Vagina (tissue), 2 donors: Measurements from ENCODE around the gene LAMC3.

Source experiments
- POLR2A ChIP-seq, 2 donors: fragments of 450-650 bp; IDR thresholded peaks; one replicate each; pipeline ENCODE4 v1.6.1; 2017; ENCODE audit warnings: antibody characterized with exemption in 2 of 2, mild to moderate bottlenecking in 2 of 2, moderate library complexity in 2 of 2
- TF ChIP-seq, protein P1 (sequence below), 3 experiments: fragments of 450-650 bp in 2 of 3; fragments of 200-600 bp in 1 of 3; sonication (generic) in 1 of 3; IDR thresholded peaks; one replicate each; pipeline ENCODE4 v1.5.1; 2017 to 2019; ENCODE audit warnings: antibody characterized with exemption in 3 of 3, mild to moderate bottlenecking in 2 of 3, moderate library complexity in 2 of 3

DNA sequence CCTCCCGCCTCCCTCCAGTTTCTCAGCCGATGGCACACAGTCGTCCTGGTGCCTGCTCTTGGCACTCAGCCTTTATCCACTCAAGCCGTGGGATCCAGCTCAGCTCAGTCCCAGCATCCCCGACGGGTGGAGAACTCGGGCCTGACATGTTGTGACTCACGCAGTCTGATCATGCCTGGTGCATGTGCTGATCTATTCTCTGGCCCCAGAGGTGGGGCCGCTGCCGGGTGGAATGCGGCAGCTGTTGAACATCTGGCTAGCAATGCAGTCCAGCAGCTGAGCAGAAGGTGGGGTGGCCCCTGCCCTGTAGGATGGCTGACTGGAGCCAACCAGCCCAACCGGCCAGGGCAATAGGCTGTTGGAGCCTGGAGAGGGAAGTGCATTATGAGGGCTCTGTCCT, 85.6 kb downstream of the LAMC3 start:
- TF ChIP-seq, protein P1, sequence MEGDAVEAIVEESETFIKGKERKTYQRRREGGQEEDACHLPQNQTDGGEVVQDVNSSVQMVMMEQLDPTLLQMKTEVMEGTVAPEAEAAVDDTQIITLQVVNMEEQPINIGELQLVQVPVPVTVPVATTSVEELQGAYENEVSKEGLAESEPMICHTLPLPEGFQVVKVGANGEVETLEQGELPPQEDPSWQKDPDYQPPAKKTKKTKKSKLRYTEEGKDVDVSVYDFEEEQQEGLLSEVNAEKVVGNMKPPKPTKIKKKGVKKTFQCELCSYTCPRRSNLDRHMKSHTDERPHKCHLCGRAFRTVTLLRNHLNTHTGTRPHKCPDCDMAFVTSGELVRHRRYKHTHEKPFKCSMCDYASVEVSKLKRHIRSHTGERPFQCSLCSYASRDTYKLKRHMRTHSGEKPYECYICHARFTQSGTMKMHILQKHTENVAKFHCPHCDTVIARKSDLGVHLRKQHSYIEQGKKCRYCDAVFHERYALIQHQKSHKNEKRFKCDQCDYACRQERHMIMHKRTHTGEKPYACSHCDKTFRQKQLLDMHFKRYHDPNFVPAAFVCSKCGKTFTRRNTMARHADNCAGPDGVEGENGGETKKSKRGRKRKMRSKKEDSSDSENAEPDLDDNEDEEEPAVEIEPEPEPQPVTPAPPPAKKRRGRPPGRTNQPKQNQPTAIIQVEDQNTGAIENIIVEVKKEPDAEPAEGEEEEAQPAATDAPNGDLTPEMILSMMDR (IDR thresholded peaks at IDR 0.05) = no peak
- no peak for TF ChIP-seq POLR2A (IDR thresholded peaks at IDR 0.05)
